ENCODE measurements around the gene LIPC. TPM values are rescaled to one million over a fixed set of nuclear protein-coding genes. Genes with fewer than 3 reads are reported as not detected.
A peak's percentile ranks its signal among the peaks of the same experiment; 100 is the strongest.

Gene LIPC
- total and polyA plus RNA-seq, 9 of the 15 experiments (the other 6 are each of a cell fraction or from before 2014, with no cell fraction given) = 0.07 to 0.41 (median 0.11) TPM; not detected in 2

DNA sequence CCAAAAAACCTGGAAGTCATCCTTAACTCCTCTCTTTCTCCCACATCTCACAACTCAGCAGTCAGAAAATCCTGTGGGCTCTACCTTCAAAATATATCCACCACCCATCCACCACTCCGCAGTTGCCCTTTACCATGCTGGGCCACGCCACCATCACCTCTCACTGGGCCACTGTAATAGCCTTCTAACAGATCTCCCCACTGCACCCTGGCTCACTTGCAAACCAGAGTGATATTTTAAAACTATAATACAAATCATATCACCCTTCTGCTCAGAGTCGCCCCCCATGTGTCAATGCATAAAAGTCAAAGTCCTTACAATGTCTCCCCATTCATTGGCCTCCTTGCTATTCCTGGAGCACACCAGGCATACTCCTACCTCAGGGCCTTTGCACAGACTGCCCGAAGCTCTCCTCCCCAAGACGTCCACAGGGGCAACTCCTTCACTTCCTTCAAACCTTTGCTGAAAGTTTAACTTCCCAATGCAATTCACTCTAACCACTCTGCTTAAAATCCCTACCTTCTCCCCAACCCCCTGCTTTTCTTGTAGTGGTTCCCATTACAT lies 1.5 kb upstream of the LIPC start (continued):
- TF ChIP-seq, protein P1, sequence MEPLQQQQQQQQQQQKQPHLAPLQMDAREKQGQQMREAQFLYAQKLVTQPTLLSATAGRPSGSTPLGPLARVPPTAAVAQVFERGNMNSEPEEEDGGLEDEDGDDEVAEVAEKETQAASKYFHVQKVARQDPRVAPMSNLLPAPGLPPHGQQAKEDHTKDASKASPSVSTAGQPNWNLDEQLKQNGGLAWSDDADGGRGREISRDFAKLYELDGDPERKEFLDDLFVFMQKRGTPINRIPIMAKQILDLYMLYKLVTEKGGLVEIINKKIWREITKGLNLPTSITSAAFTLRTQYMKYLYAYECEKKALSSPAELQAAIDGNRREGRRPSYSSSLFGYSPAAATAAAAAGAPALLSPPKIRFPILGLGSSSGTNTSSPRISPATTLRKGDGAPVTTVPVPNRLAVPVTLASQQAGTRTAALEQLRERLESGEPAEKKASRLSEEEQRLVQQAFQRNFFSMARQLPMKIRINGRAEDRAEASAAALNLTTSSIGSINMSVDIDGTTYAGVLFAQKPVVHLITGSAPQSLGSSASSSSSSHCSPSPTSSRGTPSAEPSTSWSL (CRISPR knock-in tag; IDR thresholded peaks at IDR 0.05; ENCODE audit: borderline replicate concordance) = no peak
- TF ChIP-seq NCOA2 (IDR thresholded peaks at IDR 0.05; ENCODE audit: partially characterized antibody in 2 of 2) = no peak
- no peak for TF ChIP-seq POLR2H (tag; IDR thresholded peaks at IDR 0.05; ENCODE audit: low read depth)
- TF ChIP-seq ZFX (CRISPR knock-in tag; IDR thresholded peaks at IDR 0.05) = peak; percentile 11; the same call in 1 of the 2 replicates
- TF ChIP-seq ZKSCAN1 (IDR thresholded peaks at IDR 0.05; ENCODE audit: low read depth, low read length) = no peak
- no peak for TF ChIP-seq ZNF12 (CRISPR knock-in tag; IDR thresholded peaks at IDR 0.05)
- no peak for TF ChIP-seq RBM34 (IDR thresholded peaks at IDR 0.05; ENCODE audit: borderline replicate concordance, insufficient read depth, low read length)
- TF ChIP-seq, protein P2, sequence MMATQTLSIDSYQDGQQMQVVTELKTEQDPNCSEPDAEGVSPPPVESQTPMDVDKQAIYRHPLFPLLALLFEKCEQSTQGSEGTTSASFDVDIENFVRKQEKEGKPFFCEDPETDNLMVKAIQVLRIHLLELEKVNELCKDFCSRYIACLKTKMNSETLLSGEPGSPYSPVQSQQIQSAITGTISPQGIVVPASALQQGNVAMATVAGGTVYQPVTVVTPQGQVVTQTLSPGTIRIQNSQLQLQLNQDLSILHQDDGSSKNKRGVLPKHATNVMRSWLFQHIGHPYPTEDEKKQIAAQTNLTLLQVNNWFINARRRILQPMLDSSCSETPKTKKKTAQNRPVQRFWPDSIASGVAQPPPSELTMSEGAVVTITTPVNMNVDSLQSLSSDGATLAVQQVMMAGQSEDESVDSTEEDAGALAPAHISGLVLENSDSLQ (IDR thresholded peaks at IDR 0.05) = no peak
- no peak for TF ChIP-seq SPI1 (IDR thresholded peaks at IDR 0.05; ENCODE audit: borderline replicate concordance, low read depth, low read length)
- TF ChIP-seq ZNF57 (CRISPR knock-in tag; IDR thresholded peaks at IDR 0.05) = no peak
- TF ChIP-seq ZNF764 (CRISPR knock-in tag; IDR thresholded peaks at IDR 0.05; ENCODE audit: low read depth) = no peak
- TF ChIP-seq, protein P3, sequence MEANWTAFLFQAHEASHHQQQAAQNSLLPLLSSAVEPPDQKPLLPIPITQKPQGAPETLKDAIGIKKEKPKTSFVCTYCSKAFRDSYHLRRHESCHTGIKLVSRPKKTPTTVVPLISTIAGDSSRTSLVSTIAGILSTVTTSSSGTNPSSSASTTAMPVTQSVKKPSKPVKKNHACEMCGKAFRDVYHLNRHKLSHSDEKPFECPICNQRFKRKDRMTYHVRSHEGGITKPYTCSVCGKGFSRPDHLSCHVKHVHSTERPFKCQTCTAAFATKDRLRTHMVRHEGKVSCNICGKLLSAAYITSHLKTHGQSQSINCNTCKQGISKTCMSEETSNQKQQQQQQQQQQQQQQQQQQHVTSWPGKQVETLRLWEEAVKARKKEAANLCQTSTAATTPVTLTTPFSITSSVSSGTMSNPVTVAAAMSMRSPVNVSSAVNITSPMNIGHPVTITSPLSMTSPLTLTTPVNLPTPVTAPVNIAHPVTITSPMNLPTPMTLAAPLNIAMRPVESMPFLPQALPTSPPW (CRISPR knock-in tag; IDR thresholded peaks at IDR 0.05) = no peak; the same call in 1 of the 2 replicates
- TF ChIP-seq SREBF1 (IDR thresholded peaks at IDR 0.05; ENCODE audit: borderline replicate concordance, low read depth, low read length) = no peak
- TF ChIP-seq ZNF253 (CRISPR knock-in tag; conservative IDR thresholded peaks at IDR 0.05) = no peak
- TF ChIP-seq ZFPM2 (CRISPR knock-in tag; IDR thresholded peaks at IDR 0.05) = no peak
- 0 out of 2 replicates have a peak, but pooled peaks have one; percentile 9 for TF ChIP-seq SMAD4 (CRISPR knock-in tag; conservative IDR thresholded peaks at IDR 0.05)
- no peak for TF ChIP-seq ZNF785 (CRISPR knock-in tag; IDR thresholded peaks at IDR 0.05)
- TF ChIP-seq, protein P4, sequence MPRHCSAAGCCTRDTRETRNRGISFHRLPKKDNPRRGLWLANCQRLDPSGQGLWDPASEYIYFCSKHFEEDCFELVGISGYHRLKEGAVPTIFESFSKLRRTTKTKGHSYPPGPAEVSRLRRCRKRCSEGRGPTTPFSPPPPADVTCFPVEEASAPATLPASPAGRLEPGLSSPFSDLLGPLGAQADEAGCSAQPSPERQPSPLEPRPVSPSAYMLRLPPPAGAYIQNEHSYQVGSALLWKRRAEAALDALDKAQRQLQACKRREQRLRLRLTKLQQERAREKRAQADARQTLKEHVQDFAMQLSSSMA (CRISPR knock-in tag; IDR thresholded peaks at IDR 0.05) = no peak
- peak; percentile 74 for TF ChIP-seq ADNP (tag; IDR thresholded peaks at IDR 0.05)
- TF ChIP-seq PTBP1 (IDR thresholded peaks at IDR 0.05; ENCODE audit: low read depth, low read length) = no peak
- TF ChIP-seq ZBTB1 (CRISPR knock-in tag; IDR thresholded peaks at IDR 0.05; ENCODE audit: borderline replicate concordance, low read depth) = no peak
- 0 out of 4 replicates have a peak, but pooled peaks have one; percentile 2 to 6 for TF ChIP-seq ARNT (IDR thresholded peaks at IDR 0.05)
- TF ChIP-seq, protein P5, sequence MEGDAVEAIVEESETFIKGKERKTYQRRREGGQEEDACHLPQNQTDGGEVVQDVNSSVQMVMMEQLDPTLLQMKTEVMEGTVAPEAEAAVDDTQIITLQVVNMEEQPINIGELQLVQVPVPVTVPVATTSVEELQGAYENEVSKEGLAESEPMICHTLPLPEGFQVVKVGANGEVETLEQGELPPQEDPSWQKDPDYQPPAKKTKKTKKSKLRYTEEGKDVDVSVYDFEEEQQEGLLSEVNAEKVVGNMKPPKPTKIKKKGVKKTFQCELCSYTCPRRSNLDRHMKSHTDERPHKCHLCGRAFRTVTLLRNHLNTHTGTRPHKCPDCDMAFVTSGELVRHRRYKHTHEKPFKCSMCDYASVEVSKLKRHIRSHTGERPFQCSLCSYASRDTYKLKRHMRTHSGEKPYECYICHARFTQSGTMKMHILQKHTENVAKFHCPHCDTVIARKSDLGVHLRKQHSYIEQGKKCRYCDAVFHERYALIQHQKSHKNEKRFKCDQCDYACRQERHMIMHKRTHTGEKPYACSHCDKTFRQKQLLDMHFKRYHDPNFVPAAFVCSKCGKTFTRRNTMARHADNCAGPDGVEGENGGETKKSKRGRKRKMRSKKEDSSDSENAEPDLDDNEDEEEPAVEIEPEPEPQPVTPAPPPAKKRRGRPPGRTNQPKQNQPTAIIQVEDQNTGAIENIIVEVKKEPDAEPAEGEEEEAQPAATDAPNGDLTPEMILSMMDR (IDR thresholded peaks at IDR 0.05 in 2 of 3, conservative IDR thresholded peaks at IDR 0.05 in 1 of 3; ENCODE audit: insufficient read depth in 2 of 3, low read depth in 1 of 3, low read length in 3 of 3) = peak in 2 of 3 experiments; percentile 32; a peak in 2 of 6 replicates
